Peyer's patch (tissue), 4 donors: Measurements from ENCODE around the gene RIPPLY3. TPM values are rescaled to one million over a fixed set of nuclear protein-coding genes. Genes with fewer than 3 reads are reported as not detected.

Experiments used
- DNase-seq, 3 donors: peaks; one replicate each; pipeline ENCODE4 v3.0.0-alpha.2; 2017 to 2019
- H3K27ac ChIP-seq, 4 donors: fragments of 200-600 bp; sonication (generic); one replicate each; pipeline ENCODE4 v1.5.1; 2016 to 2019
- H3K27me3 ChIP-seq, 2 donors: fragments of 200-600 bp; sonication (generic); one replicate each; pipeline ENCODE4 v1.5.1; 2019
- H3K36me3 ChIP-seq, 3 donors: fragments of 200-600 bp; sonication (generic); one replicate each; pipeline ENCODE4 v1.5.1; 2016 to 2019
- H3K4me1 ChIP-seq, 4 donors: fragments of 200-600 bp; sonication (generic); one replicate each; pipeline ENCODE4 v1.5.1; 2016 to 2019
- H3K4me3 ChIP-seq, 4 donors: fragments of 200-600 bp; sonication (generic); 1 replicate in 3 of 4; 2 replicates in 1 of 4; pipeline ENCODE4 v1.5.1; 2016 to 2019; ENCODE audit warnings: mild to moderate bottlenecking in 1 of 4
- H3K9me3 ChIP-seq, 4 donors: fragments of 200-600 bp; sonication (generic); one replicate each; pipeline ENCODE4 v1.5.1; 2016 to 2019; ENCODE audit warnings: mild to moderate bottlenecking in 1 of 4
- POLR2A ChIP-seq, 2 donors: fragments of 450-650 bp; IDR thresholded peaks; one replicate each; pipeline ENCODE4 v1.5.1; 2017; ENCODE audit warnings: antibody characterized with exemption in 2 of 2, mild to moderate bottlenecking in 2 of 2, moderate library complexity in 2 of 2
- total RNA-seq, 4 donors: library from RNA; depleted of rRNA; stranded (reverse); fragments of >200 nt; gene quantifications; one replicate each; pipeline ENCODE4 v1.1.0, GENCODE V29; 2016
- TF ChIP-seq, protein P1 (sequence below), 6 experiments: fragments of 450-650 bp in 4 of 6; fragments of 200-600 bp in 2 of 6; sonication (generic) in 1 of 6; IDR thresholded peaks; one replicate each; pipeline ENCODE4 v1.5.1; 2017 to 2019; ENCODE audit warnings: antibody characterized with exemption in 6 of 6, mild to moderate bottlenecking in 3 of 6, moderate library complexity in 1 of 6

Gene RIPPLY3
- total RNA-seq, 4 donors from 2014 or later = 0.54 to 3.3 TPM; not detected in 2

DNA sequence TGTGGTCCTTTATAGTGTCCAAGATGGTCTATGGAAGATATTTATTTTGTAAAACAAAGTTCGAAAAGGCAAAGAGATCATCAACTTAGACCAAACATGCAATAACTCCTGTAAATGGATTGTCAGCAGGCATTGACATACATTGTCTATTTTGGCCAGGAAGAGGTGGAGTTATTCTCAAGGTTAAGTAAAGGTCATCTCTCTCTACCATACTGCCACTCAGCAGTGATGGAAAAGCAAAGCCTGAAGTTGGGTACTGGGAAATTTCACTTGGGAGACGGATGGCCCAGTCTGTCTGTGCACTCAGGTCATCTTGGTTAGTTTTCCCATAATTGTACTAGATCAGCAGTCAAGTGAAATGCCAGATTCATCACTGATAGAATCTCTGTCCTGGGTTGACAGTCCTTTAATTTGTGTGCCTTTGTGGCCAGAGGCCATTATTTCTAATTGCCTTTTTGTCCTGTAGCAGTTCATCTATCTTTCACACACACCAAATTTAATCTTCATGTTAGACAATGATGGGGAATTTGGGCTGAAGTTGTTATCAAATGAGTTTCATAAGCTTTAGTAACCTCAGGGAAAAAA, 48.9 kb downstream of the RIPPLY3 start:
- Histone ChIP-seq H3K4me1 (no peaks in the 10 kb centered on the region), H3K27me3 (no peaks in the 10 kb centered on the region), H3K9me3 (no peaks in the 10 kb centered on the region), H3K4me3 (no peak overlapping the region), H3K36me3 (no peaks in the 10 kb centered on the region), H3K27ac (no peak overlapping the region)
- DNase-seq = no peak
- TF ChIP-seq POLR2A (IDR thresholded peaks at IDR 0.05) = no peak
- TF ChIP-seq, protein P1, sequence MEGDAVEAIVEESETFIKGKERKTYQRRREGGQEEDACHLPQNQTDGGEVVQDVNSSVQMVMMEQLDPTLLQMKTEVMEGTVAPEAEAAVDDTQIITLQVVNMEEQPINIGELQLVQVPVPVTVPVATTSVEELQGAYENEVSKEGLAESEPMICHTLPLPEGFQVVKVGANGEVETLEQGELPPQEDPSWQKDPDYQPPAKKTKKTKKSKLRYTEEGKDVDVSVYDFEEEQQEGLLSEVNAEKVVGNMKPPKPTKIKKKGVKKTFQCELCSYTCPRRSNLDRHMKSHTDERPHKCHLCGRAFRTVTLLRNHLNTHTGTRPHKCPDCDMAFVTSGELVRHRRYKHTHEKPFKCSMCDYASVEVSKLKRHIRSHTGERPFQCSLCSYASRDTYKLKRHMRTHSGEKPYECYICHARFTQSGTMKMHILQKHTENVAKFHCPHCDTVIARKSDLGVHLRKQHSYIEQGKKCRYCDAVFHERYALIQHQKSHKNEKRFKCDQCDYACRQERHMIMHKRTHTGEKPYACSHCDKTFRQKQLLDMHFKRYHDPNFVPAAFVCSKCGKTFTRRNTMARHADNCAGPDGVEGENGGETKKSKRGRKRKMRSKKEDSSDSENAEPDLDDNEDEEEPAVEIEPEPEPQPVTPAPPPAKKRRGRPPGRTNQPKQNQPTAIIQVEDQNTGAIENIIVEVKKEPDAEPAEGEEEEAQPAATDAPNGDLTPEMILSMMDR (IDR thresholded peaks at IDR 0.05) = no peak

DNA sequence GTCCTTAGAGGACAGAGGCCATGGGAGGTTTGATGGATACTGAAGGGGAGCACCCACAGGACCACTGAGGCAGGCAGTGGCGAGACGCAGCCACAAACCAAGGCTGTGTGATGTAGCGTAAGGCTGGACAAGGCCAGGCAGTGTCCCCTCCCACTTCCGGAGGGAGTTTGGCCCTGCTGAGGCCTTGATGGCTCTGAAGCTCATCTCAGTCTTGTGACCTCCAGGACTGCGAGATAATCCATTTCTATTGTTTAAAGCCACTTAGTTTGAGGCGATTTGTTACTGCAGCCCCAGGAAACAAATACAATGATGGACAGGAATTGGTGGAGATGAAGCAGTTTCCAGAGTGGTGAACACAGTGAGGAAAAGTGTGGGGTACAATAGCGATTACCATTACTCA, 51.1 kb downstream of the RIPPLY3 start:
- H3K27me3 ChIP-seq = no peaks in the 10 kb centered on the region
- TF ChIP-seq, protein P1 (IDR thresholded peaks at IDR 0.05) = no peak
- no peak for TF ChIP-seq POLR2A (IDR thresholded peaks at IDR 0.05)
- no peaks in the 10 kb centered on the region for H3K9me3 ChIP-seq
- H3K4me1 ChIP-seq = no peaks in the 10 kb centered on the region
- no peak overlapping the region for H3K27ac ChIP-seq
- no peak overlapping the region for H3K4me3 ChIP-seq
- DNase-seq = no peak
- no peaks in the 10 kb centered on the region for H3K36me3 ChIP-seq

DNA sequence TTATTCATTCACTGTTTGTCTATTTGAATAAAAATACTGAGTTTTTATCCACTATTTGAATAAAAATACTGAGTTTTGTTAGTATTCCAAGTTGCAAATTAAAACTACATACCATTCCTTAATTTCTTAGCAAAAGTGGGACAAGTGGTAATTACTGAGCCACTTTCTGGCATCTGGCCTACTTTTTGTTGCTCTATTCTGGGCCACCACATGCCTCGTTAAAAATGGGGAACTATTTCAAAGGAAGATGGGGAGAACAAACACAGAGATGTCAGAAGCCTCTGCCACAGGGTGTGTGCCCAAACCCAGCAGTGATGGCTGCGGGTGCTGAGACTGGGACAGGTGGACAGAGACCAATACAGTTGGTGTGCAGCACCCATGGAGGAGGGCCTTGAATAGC, 51.8 kb downstream of the RIPPLY3 start:
- H3K27ac ChIP-seq = no peak overlapping the region
- H3K36me3 ChIP-seq = no peaks in the 10 kb centered on the region
- TF ChIP-seq, protein P1 (IDR thresholded peaks at IDR 0.05) = no peak
- TF ChIP-seq POLR2A (IDR thresholded peaks at IDR 0.05) = no peak
- no peak overlapping the region for H3K4me3 ChIP-seq
- H3K4me1 ChIP-seq = no peaks in the 10 kb centered on the region
- H3K9me3 ChIP-seq = no peaks in the 10 kb centered on the region
- no peak for DNase-seq
- no peaks in the 10 kb centered on the region for H3K27me3 ChIP-seq

DNA sequence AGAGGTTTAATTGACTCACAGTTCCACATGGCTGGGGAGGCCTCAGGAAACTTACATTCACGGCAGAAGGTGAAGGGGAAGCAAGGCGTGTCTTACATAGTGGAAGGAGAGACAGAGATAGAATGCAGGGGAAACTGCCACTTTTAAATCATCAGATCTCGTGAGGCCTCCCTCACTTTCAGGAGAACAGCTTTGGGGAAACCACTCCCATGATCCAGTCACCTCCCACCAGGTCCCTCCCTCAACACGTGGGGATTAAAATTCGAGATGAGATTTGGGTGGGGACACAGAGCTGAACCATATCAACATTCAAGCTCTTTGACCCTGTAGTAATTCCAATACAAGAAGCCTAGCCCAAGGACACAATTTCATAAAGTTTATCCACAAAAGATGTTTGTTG, 52.7 kb downstream of the RIPPLY3 start:
- H3K4me3 ChIP-seq = no peak overlapping the region
- no peaks in the 10 kb centered on the region for H3K9me3 ChIP-seq
- TF ChIP-seq, protein P1 (IDR thresholded peaks at IDR 0.05) = no peak
- no peaks in the 10 kb centered on the region for H3K36me3 ChIP-seq
- no peak overlapping the region for H3K27ac ChIP-seq
- DNase-seq = no peak
- no peaks in the 10 kb centered on the region for H3K4me1 ChIP-seq
- no peaks in the 10 kb centered on the region for H3K27me3 ChIP-seq

DNA sequence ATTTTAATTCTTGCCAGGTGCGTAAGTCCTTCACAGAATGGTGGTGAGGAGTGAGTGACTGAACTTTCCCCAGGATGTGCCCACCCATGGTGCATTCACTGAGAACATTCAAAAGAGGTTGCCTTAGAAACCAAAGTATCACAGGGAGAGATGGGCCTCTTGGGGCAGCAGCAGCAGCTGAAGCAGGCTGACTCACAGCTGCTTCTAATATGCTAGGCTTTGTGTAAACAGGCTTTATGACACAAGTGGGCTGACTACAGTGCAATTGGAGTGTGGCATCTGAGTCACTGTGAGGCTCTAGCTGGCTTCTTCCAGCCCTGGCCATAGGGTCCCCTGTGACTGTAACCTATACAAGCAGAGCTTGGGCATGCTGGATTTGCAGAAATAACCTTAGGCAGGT, 53.8 kb downstream of the RIPPLY3 start:
- no peaks in the 10 kb centered on the region for H3K36me3 ChIP-seq

More for the DNA sequence above, 53.8 kb downstream of the RIPPLY3 start:
- Histone ChIP-seq H3K9me3 (no peaks in the 10 kb centered on the region), H3K4me3 (no peak overlapping the region), H3K27ac (peak overlapping the region in 2 of 4 donors; percentile 24 to 30), H3K4me1 (no peaks in the 10 kb centered on the region), H3K27me3 (no peaks in the 10 kb centered on the region)
- TF ChIP-seq, protein P1 (IDR thresholded peaks at IDR 0.05) = peak in 1 of 6 experiments; percentile 7
- TF ChIP-seq POLR2A (IDR thresholded peaks at IDR 0.05) = no peak
- DNase-seq = peak in 1 of 3 donors; percentile 69
